GM20431 (cell line): ENCODE results near the gene NCF2.

ENCODE experiments used
- in situ Hi-C: fragments of 300-500 bp; cut with MseI, MboI; formaldehyde crosslinking; loops from one replicate; pipeline ENCODE4 v1.15.0; 2020; ENCODE audit warnings: low sequenced_read_pairs; ENCODE audit not compliant: unreplicated experiment

NCF2 gene

DNA sequence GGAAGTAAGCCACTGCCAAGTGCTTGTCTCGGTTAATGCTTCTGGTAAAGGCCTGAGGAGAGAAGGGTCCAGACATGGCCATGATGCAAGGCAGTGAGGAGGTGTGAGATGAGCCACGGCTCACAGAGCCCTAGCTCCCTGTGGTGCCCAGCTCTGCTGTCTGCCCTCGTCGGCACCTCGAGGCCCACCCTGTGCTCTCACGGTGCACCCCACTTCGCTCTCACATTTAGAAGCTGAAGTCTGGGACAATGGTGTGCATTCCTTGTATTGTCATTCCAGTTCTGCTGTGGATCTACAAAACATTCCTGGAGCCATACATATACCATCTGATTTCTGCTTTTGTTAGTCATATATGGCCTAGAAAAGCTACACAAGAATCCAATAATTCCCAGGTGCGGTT is 3.3 kb downstream of the NCF2 start:
- in situ Hi-C loops: no loop called here

DNA sequence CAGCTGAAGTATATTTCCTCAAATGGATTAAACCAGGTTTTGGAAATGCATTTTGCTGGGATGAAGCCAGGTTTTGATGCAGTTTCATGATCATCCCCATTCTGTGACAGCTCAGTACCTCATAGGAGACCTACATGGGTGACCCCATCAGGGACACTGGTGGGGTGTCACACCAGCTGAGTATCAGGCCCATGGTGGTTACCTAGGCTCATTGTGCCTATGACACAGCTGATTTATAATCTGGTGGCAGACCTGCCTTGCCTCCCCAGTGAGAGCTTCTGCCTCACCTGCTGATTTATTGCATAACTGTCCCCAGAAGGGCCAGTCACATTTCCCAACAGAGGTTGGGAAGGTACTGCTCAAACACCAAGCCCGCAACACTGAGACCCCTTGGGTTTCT is 3.8 kb downstream of the NCF2 start:
- in situ Hi-C loops: no loop called here

DNA sequence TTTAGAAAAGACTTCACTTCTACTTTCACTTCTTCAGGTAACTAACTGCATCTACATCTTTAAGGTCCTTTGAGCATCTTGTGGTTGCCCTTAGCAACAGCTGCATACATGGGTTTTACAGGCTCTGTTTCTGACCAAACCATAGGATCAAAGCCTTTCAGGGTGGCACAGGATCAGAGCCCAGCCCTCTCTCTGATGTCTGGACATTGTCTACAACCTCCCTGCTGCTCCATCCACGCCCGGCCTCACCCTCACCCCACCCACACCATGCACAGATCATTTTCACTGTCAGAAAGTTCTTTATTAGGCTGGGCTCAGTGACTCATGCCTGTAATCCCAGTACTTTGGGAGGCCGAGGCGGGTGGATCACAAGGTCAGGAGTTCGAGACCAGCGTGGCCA is 5.2 kb downstream of the NCF2 start:
- in situ Hi-C loops: no loop called here

DNA sequence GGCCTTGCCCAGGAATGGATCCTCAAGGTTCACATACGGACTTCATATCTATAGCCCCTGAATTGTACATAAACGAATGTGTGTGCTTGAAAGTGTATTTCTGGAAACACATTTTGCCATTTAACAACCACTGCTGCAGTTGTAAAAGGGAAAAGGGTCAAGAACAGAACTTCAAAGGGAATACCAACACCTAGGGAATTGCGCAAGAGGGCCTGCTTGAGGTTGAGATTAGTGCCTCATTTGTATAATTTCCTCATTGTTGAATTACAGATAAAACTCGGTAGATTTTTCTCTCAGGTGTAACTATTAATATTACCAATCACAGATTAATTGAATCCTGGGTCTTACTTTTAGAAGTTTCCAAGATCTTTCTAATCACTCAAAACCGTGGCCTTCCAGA is 6.1 kb downstream of the NCF2 start:
- in situ Hi-C loops: no loop called here

DNA sequence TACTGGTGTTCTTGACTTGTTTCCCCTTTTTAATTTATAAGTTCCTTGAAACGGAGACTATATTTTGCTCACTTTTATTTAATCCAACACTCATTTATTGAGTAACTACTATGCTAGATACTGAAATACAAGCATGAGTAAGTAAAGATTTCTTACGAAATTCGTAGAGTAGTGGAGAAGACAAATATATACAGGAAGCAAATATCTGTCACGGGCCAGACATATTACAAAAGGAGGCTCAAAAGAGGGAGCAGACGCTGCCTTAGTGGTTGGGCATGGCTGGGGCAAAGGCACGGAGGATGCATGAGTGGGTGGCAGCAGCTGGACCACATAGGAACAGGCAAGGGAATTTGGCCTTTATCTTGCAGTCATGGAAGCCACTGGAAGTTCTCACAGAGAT is 6.8 kb downstream of the NCF2 start:
- in situ Hi-C loops: no loop called here

DNA sequence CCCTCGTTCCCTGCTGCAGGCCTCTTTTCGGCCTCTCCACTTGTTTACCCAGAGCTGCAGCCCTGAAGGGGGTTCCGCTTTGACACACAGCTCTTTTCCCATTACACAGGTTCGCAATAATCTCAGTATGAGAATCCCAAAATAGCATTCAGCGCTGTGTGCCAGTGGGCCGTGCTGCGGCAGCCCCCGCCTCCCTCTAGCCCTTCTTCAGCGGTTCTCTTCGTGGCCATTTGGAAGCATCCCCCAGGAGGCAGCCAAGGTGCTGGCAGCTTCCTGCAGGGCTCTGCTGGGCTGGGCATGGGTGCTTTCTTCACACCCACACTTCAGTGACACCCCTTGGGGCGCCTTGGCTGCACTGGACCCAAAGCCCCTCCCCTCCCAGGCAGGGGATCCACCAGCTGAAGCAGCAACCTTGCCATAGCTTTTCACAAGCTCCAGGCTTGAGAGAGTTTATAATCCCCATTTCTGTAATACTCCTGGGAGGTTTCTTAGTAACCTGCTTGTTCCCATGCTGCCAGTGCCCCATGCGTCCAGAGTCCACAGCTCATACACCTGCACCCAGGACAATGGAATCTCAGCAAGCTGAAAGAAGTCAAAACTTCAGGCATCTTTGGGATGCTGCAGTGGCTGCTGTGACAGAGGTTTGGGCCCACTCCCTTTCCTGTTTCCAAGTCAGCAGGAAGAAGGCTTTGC is 8.1 kb downstream of the NCF2 start:
- in situ Hi-C loops: no loop called here

DNA sequence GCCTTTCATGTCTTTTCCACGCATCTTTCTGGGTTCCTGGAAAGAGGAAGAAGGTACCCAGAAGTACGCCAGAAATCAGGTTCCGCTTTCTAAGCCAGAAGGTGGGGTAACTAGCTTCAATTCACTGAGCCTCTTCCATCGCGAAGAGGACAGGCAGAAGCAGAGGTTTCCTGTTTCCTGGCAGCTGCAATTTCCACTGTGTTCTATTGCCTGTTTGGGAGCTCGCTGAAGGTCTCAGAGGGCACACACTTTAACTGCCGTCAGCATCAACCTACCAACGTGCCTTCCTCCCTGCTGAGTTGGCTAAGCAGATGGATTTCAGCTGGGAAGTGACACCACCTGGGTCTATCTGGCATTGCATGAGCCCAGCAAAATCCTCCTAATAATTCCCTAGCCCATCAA is 10.0 kb downstream of the NCF2 start:
- in situ Hi-C loops: no loop called here

DNA sequence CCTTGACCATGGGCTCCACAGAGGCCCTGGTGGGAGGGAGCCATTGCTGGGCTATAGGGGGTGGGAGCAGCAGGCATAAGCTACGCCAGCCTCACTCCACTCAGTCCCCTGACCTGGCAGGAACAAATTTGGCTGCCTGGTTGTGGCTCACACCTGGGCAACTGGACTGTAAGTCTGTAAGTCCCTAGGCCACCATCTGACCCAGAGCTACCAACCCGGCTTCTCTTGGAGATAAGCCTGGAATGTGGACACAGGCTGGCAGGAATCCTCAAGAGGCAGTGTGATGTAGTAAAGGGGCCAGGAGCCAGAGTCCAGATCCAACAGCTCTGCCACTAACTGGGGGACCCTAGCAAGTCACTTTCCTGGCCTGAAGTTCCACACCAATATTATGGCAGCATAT is 11.4 kb downstream of the NCF2 start:
- in situ Hi-C loops: no loop called here

DNA sequence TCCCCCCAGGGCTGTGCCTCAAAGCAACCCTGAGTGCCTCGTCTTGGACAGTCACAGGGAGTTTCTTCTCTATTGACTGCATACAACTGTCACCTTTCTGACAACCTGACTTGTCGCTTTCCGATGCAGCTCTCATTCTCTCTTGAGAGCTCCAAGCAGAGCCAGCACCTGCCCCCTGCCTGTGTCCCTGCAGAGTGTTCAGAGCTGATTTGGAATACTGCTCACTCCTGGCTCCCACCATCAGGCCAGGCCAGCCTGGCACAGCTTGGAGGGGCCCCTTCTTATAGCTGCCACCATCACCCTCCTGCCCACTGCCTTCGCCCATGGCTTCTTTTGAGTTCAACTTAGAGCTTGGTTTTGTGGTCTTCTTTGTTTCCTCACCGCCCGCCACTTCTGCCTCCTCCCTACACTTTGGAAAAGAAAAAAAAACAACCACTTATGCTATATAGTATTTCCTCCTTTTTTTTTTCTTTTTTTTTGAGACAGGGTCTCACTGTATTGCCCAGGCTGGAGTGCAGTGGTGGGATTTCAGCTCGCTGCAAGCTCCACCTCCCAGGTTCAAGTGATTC is 12.3 kb downstream of the NCF2 start:
- in situ Hi-C loops: no loop called here

DNA sequence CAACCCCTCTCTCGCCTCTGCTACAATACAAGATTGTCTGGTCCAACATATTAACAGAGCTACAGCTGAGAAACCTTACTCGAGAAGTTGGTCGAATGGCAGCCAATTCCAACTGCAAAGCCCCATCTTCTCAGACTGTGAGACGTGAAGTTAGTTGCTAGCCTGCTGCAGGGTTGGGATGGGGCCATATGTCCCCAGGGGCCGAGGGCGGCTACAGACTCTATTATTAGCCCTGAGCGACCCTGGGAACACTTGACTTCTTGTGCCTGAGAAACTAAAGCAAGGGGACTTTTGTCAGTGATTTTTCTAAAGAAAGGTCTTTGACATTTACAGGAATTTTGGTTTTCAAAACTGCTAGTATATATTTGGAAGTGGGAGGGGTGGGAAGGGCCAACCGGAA is 13.7 kb downstream of the NCF2 start:
- in situ Hi-C loops: no loop called here

DNA sequence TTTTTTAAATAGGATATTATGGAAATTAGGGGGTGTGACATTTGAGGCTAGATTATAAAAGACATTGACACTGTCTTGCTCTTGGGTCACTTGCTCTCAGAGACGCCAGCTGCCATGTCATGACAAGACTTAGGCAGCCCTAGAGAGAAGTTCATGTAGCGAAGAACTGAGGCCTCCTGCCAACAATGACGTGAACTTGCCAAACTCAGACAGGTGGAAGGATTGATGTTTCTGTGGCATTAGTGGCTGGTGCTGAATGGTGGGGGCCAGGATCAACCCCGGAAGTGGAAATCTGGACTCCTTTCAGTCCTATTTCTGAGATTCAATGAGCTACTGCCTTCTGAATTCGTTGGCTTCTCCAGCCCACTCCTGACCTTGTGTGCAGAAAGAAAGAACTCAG is 14.7 kb downstream of the NCF2 start:
- in situ Hi-C loops: no loop called here

DNA sequence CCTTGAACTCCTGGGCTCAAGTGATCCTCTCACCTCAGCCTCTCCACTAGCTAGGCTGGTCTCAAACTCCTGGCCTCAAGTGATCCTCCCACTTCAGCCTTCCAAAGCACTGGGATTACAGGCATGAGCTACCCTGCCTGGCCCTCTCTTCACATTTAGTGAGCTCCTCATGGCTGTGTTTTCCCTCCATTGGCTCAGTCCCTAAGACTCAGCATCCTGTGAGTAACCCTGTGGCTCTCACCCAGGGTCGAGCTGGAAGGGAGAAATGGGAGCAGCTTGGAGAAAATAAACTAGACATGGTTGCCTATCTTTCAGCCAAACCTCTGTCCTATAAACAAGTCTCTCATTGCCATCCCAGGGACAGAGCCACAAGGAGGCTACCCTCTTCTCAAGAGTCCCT is 17.5 kb downstream of the NCF2 start:
- in situ Hi-C loops: no loop called here

DNA sequence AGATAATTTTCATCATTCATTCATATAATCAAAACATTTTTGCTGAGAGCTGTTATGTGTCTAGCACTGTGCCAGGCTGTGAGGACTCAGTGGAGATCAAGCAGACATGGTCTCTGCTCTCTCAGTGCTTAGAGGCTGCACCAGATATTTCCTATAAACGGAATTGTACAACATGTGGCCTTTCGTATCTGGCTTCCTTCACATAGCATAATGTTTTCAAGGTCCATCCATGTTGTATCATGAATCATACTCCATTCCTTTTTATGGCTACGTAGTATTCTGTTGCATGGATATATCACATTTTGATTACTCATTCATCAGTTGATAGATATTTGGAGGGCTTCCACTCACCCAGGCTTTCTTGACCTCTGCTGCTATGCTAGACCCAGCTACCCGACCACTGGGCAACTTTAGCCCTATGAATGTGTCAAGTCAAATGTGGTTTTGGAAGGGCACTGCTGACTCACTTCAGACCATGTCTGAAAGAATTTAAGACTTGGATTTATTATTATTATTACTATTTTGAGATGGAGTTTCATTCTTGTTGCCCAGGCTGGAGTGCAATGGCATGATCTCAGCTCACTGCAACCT is 18.5 kb downstream of the NCF2 start:
- in situ Hi-C loops: no loop called here

DNA sequence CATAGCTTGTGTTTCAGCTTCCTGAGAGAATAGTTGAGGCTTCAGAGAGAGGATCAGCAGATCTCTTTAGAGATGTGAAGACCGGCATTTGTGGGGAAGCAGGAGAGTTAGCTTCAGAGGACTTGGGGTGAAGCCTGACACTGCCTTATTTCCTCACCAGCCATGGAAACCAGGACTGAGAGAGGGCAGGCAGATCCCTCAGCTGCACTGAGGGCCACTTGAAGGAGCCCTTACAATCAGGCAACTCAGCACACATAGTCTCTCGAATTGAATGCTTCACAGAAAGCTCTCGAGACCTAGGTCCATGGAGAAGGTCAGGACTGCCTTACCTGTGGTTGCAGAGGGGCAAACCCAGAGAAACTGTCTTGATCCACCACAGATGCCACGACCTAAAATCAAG is 19.8 kb downstream of the NCF2 start:
- in situ Hi-C loops: no loop called here

DNA sequence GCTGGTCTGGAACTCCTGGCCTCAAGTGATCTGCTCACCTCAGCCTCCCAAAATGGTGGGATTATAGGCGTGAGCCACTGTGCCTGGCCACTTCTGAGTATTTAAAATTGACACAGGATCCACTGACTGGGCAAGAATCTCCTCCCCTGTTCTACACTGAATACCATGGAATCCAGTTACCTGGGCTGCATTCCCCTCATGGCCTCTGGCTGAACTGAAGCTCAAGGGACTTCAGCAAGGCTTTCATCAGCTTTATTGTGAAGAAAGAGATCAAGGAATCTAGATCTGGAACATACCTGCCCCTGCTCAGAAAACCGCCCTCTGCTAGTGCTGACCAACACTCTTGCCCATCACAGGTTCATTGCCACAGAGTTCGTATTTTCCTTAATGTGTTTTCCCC is 20.5 kb downstream of the NCF2 start:
- in situ Hi-C loops: no loop called here

DNA sequence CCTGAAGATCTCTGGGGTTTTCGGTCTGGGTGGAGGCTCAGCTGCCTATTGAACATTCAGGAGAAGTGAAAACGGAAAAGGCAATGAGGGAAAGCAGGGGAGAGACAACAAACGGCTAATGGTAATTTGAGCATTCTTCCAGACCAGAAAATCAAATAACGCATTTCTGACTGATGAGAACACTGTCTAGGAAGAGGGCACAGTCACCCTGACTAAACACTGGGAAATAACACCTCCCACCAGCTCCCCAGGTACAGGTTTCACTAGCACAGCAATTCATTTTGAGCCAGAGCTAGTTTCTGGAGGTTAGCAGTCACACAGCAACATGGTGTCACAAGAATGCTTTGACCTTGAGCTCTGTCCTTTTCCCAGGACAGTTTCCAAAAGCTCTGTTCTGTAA is 21.1 kb downstream of the NCF2 start:
- in situ Hi-C loops: no loop called here

DNA sequence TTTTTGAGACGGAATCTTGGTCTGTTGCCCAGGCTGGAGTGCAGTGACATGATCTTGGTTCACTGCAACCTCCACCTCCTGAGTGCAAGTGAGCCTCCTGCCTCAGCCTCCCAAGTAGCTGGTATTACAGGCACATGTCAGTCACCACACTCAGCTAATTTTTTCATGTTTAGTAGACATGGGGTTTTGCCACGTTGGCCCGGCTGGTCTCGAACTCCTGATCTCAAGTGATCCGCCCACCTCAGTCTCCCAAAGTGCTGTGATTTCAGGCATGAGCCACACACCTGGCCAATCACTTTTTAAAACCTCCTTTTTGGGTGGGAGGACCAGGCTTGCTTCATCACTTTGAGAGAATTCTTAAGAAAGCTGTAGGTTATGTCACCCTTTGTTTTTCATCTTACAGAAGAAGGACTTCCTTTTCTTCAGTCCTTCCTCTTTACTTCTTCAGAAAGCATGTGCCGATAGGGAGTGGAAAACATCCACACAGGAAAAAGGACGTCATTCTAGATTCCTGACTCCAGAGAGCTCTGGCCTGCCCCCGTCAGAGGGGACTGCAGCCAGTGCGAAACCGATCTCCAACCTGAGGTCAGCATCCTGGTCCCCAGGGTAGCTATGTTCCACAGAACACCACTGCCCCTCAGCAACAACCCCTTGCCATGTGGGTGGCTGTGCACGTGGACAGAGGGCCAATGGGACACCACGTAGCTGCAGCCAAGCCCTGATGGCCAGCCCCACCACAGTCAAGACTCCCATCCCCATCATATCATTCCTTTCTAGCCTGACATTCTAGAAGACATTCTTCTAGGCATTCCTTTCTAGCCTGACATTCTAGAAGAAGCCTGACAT is 21.9 kb downstream of the NCF2 start:
- in situ Hi-C loops: no loop called here

DNA sequence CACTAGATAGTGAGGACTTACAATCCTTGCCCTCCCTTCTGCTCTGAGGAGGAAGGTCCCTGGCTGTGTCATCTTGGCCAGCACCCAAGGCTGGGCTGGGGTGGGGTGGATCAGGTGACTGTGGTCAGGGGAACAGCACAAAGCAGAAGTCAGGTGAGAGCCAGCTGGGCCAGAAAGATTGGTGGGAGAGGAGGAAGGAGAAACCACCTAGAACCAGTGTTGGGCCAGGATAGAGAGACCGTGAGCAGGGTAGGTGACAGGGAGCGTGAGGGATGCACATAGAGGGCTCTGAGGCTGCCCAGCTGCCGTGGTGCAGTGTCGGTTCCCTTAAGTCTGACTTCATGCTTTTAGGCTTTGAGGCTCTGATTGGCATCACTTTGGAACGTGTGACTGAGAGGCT is 22.7 kb downstream of the NCF2 start:
- in situ Hi-C loops: no loop called here

DNA sequence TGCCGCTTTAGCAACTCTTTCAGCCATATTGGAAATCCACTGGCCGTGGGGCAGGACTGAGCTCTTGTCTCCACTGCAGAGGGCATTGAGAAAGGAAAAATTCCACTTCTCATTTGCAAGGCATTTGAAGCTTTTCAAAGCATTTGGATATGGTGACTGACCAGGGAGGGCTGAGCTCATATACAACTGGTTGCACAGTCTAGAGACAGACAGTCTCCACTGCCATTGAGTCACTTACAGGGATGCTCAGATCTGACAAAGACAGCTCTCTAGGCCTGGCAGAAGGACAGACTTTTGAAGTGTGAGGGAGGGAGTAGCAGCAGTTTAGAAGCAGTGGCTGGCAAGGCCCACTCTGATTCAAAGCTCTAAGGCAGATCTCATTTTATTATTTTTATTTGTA is 24.2 kb downstream of the NCF2 start:
- in situ Hi-C loops: no loop called here

DNA sequence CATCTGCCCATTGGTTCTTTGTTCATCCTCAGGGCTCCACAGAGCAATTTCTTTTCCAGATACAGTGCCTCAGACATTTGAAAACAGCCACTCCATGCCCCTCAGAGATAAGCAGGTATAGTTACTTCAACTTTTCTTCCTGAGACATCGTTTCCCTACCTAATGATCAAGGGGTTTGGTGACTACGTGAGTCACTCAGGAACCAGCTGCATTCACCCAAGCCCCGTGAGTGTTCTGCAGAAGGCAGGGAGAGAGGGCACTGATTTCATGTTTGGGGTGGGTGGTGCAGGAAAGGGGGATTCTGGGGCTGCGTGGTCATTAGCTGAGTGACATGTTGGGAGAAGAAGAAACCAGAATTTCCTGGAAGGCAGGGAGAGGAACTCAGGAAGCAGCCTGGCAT is 25.0 kb downstream of the NCF2 start:
- in situ Hi-C loops: no loop called here

DNA sequence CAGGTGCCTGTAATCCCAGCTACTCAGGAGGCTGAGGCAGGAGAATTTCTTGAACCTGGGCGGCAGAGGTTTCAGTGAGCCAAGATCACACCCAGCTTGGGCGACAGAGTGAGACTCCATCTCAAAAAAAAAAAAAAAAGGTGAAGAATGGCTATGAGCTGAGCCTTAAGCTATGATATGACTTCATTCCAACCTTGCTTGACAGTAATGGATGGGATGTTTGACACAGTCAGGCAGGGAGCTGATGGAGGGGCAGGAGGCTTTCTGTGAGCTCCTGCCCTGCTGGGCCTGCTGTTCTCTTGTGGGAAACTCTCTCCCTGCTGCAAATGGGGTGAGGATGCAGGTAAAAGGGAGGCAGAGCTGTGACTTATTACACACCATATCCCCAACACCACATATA is 27.6 kb downstream of the NCF2 start:
- in situ Hi-C loops: no loop called here
